Activated CD4-positive, alpha-beta memory T cell treated with anti-CD3 and anti-CD28 coated beads, Interleukin-2, amount 10 ng/mL, durations not matched to agents 7 days and 5 days (primary cell): ENCODE results near the gene DENND4C. TPM values are rescaled to one million over a fixed set of nuclear protein-coding genes. Genes with fewer than 3 reads are reported as not detected.
A peak's percentile ranks its signal among the peaks of the same experiment; 100 is the strongest.

Experiments used
- CTCF ChIA-PET: fragments of 350-600 bp; sonication (Branson Sonifier 250); formaldehyde crosslinking; loops from one replicate; lab custom pipeline; 2021; ENCODE audit warnings: antibody characterized with exemption, inconsistent platforms; lab: Charles Lee
- POLR2A ChIA-PET: fragments of 350-600 bp; sonication (Branson Sonifier 250); formaldehyde crosslinking; loops from one replicate; lab custom pipeline; 2021; ENCODE audit warnings: antibody characterized with exemption; lab: Charles Lee
- DNase-seq: peaks from one replicate; pipeline ENCODE4 v3.0.0-alpha.2; 2020
- H3K27ac Mint-ChIP-seq: one replicate; pipeline ENCODE4 v1.8.0; 2021; ENCODE audit warnings: mild to moderate bottlenecking, mixed read lengths
- H3K27me3 Mint-ChIP-seq: one replicate; pipeline ENCODE4 v1.8.0; 2021; ENCODE audit warnings: mixed read lengths
- H3K36me3 Mint-ChIP-seq: one replicate; pipeline ENCODE4 v1.8.0; 2021; ENCODE audit warnings: low read depth, mixed read lengths
- H3K4me1 Mint-ChIP-seq: one replicate; pipeline ENCODE4 v1.8.0; 2021; ENCODE audit warnings: mixed read lengths
- H3K4me3 Mint-ChIP-seq: one replicate; pipeline ENCODE4 v1.8.0; 2021; ENCODE audit warnings: mild to moderate bottlenecking, mixed read lengths
- H3K9me3 Mint-ChIP-seq: one replicate; pipeline ENCODE4 v1.8.0; 2021; ENCODE audit warnings: mixed read lengths
- total RNA-seq, 2 experiments: library from RNA; stranded (reverse); gene quantifications; one replicate each; pipeline ENCODE4 v1.2.3, GENCODE V29; 2021

Gene DENND4C
- total RNA-seq, 2 experiments from 2014 or later = 47.1 to 52.2 TPM

DNA sequence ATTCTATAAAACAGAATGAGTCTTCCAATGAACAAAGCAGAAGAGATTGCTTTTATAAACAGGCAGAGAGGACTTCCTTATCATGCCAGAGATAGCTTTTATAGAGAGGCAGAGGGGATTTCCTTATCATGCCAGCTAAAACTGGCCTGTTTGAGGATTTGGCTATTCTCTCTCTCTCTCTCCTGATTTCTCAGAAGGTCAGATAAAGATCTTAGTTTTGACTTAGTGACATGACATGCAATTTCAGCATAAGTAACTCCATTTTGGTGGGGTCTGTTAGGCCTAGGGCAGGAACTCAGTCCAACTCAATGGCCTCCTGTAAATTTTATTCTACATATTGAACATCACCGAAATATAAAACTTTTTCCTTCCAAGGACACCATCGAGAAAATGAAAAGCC lies 31.5 kb upstream of the DENND4C start:
- Mint-ChIP-seq H3K9me3 (no peaks in the 10 kb centered on the region), H3K27me3 (peaks cover under 1% of the 10 kb centered on the region), H3K36me3 (no peaks in the 10 kb centered on the region), H3K27ac (no peak overlapping the region), H3K4me1 (peaks cover 18% of the 10 kb centered on the region), H3K4me3 (no peak overlapping the region)
- CTCF ChIA-PET = no interaction called here
- no peak for DNase-seq
- POLR2A ChIA-PET = no interaction called here

DNA sequence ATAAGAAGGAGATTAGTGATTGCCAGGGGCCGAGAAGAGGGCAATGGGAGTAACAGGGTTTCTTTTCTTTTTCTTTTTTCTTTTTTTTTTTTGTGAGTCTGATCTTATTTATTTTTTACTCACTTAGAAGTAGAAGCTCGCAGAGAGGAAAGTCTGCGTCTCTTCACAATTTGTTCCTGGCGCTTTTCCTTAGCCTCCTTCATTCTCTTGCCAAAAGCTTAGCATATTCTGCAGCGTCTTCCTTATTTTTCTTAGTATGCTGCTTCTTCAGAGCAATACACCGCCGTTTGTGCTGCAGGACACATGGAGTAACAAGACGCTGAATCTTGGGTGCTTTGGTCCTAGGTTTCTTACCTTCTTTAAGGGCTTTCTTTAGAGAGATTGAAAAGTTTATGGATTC lies 30.3 kb upstream of the DENND4C start:
- ChIA-PET CTCF (no interaction called here), POLR2A (no interaction called here)
- H3K27ac Mint-ChIP-seq = no peak overlapping the region

DNA sequence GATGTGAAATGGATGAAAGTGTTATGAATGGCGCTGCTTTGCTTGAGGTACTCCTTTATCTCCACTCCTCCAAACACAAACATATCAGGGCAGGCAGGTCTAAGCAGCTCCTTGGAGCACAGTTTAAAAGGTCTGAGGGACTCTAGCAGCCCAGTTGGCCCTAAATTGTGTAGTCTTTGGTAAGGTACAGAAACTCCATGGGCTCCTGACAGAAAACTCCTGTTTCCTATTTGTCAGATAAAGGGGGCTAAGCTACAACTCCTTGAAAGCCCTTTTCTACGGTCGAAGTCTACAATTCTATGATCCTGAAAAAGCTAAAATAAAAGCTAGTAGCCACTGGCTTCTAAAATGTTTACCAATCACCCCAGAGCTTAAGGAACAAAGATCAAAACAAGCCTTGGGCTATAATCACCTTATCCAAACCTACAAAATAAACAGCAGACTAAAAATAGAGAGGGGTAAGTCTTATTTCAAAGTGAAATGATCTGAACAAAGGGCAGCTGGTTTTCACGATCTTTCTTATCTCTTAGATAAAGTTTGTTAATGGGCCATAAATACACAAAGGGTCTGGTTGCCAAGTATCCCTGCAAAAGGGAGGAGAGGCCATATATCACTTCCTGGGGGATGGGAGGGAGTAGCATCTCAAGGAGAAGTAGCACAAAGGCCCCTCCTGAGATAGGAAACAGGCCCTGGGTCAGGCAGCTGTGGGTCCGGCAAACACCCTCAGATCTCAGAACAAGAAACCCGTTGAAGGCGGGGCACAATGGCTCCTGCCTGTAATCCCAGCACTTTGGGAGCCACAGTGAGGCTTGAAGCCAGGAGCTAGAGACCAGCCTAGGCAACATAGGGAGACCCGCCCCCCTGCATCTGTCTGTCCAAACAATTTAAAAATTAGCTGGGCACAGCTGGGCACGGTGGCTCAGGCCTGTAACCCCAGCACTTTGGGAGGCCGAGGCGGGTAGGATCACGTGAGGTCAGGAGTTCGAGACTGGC lies 28.3 kb upstream of the DENND4C start:
- ChIA-PET CTCF (interaction anchor here (1.0 to 2.0 kb wide), 3 partner anchors 18 to 153 kb away, joined by 3 to 7 read pairs (median 4); partner anchors contain the start of gene RRAGA), POLR2A (interaction anchor here (1.2 kb wide), 1 partner anchor 18 kb away, joined by 6 read pairs; no protein-coding TSS in a partner anchor)
- no peak for DNase-seq
- Mint-ChIP-seq H3K36me3 (no peaks in the 10 kb centered on the region), H3K4me1 (peaks cover 12% of the 10 kb centered on the region), H3K27ac (no peak overlapping the region), H3K27me3 (no peaks in the 10 kb centered on the region), H3K9me3 (no peaks in the 10 kb centered on the region), H3K4me3 (no peak overlapping the region)

More for the DNA sequence above, 30.3 kb upstream of the DENND4C start:
- peaks cover 14% of the 10 kb centered on the region for H3K4me1 Mint-ChIP-seq
- no peak for DNase-seq
- no peaks in the 10 kb centered on the region for H3K36me3 Mint-ChIP-seq
- no peaks in the 10 kb centered on the region for H3K9me3 Mint-ChIP-seq
- no peaks in the 10 kb centered on the region for H3K27me3 Mint-ChIP-seq
- no peak overlapping the region for H3K4me3 Mint-ChIP-seq

DNA sequence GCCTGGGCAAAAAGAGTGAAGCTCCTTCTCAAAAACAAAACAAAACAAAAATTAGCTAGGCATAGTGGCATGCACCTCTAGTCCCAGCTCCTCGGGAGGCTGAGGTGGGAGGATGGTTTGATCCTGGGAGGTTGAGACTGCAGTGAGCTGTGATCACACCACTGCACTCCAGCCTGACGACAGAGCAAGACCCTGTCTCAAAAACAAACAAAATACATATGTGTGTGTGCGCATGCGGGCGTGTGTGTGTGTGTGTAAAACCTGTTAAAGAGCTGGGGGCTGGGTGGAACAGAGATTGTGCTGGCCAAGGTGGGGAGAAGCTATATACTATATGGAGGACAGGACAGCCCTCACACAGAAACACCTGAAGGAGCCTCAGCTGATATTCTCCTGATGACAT lies 27.4 kb upstream of the DENND4C start:
- no peak overlapping the region for H3K4me3 Mint-ChIP-seq
- H3K27me3 Mint-ChIP-seq = no peaks in the 10 kb centered on the region
- no peak overlapping the region for H3K27ac Mint-ChIP-seq
- ChIA-PET CTCF (interaction anchor here (2.0 kb wide), 1 partner anchor 30 kb away, joined by 7 read pairs; no protein-coding TSS in a partner anchor), POLR2A (no interaction called here)
- DNase-seq = no peak
- peaks cover 12% of the 10 kb centered on the region for H3K4me1 Mint-ChIP-seq
- no peaks in the 10 kb centered on the region for H3K36me3 Mint-ChIP-seq
- no peaks in the 10 kb centered on the region for H3K9me3 Mint-ChIP-seq

DNA sequence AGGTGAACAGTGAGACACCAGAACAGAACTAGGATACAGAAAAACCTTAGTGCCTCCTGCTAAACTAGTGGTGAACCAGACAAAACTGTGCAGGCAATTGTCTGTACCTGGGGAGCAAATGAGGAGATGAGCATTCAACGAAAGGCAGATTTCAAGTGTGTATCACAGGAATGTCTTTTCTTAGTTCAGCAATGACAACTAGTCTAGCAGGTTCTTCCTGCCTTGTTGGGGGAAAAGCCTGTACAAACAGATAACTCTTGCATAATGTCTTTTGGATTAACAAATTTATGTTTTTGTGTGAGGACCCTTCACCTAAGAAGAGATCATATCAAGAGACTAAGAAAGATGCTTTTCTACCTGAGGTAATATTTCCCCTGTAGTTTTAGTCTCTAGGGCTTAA lies 21.8 kb upstream of the DENND4C start:
- Mint-ChIP-seq H3K9me3 (no peaks in the 10 kb centered on the region), H3K4me3 (no peak overlapping the region), H3K4me1 (no peaks in the 10 kb centered on the region), H3K27me3 (peaks cover 8% of the 10 kb centered on the region), H3K27ac (no peak overlapping the region), H3K36me3 (no peaks in the 10 kb centered on the region)
- no peak for DNase-seq
- ChIA-PET CTCF (no interaction called here), POLR2A (interaction anchor here (0.9 kb wide), 1 partner anchor 171 kb away, joined by 3 read pairs; no protein-coding TSS in a partner anchor)

DNA sequence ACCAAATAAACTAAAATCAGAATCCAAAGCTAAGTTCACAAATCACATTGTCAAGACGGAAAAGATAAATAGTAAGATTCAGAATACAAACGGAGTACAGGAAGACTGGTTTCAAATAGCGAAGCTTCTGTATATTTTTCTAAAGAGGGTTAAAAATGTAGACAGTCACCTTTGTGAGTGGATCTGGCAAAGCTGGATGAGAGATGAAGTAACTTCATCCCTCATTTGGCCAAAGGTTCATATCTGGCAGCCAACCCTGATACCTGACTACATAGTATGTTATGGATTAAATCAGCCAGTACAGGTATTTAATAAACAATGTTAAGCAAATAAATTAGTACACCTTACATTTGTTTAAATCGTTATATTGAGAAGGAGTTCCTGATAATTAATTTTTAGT lies 21.3 kb upstream of the DENND4C start:
- POLR2A ChIA-PET = interaction anchor here (0.6 to 0.9 kb wide), 2 partner anchors 11 to 170 kb away, joined by 3 read pairs; no protein-coding TSS in a partner anchor
- Mint-ChIP-seq H3K4me1 (no peaks in the 10 kb centered on the region), H3K9me3 (no peaks in the 10 kb centered on the region), H3K27ac (no peak overlapping the region), H3K27me3 (peaks cover 8% of the 10 kb centered on the region), H3K36me3 (no peaks in the 10 kb centered on the region), H3K4me3 (no peak overlapping the region)
- CTCF ChIA-PET = no interaction called here
- no peak for DNase-seq

DNA sequence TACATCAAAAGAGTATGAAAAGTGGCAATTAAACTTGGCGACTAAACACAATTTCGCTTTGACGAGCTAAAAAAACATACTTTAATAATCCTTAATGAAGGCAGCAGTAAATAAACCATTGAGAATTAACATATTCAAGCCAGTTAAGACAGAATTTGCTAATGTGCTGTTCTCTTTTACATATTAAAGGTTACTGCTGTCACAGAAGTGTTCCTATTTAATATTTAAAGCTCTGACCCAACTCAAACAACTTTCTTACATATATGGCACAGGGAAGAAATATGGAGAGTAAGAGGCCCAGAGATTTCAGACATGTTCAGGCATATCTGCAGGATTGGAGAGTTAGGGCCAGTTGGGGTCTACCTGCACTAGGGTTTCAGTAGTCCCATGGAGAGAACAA lies 16.7 kb upstream of the DENND4C start:
- no peak for DNase-seq
- H3K9me3 Mint-ChIP-seq = no peaks in the 10 kb centered on the region
- POLR2A ChIA-PET = interaction anchor here (1.1 kb wide), 1 partner anchor 18 kb away, joined by 3 read pairs; no protein-coding TSS in a partner anchor
- H3K4me3 Mint-ChIP-seq = no peak overlapping the region
- peaks cover 8% of the 10 kb centered on the region for H3K27me3 Mint-ChIP-seq
- no peaks in the 10 kb centered on the region for H3K36me3 Mint-ChIP-seq
- CTCF ChIA-PET = interaction anchor here (1.1 kb wide), 1 partner anchor 31 kb away, joined by 3 read pairs; no protein-coding TSS in a partner anchor
- no peak overlapping the region for H3K27ac Mint-ChIP-seq
- H3K4me1 Mint-ChIP-seq = no peaks in the 10 kb centered on the region

DNA sequence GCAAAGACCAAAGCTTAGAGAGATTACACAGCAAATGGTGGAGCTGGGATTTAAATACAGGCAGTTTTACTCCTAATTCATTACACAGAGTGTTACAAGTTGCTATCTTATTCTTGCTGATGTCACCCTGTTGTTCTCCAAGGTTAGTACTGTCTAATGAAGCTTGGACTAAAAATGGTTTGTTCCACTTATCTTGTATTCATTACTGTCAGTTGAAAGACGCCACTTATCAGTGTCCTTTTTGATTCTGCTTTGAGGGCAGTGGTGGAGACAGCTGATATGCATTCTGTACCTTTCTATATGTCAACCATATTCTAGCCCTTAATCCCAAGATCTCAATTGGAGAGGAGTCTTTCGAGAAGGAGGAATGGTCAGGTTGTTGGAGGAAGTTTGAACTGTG lies 14.0 kb upstream of the DENND4C start:
- ChIA-PET POLR2A (no interaction called here), CTCF (no interaction called here)
- no peaks in the 10 kb centered on the region for H3K9me3 Mint-ChIP-seq
- no peaks in the 10 kb centered on the region for H3K36me3 Mint-ChIP-seq
- no peak overlapping the region for H3K27ac Mint-ChIP-seq
- no peak for DNase-seq
- H3K27me3 Mint-ChIP-seq = peaks cover 2% of the 10 kb centered on the region
- no peaks in the 10 kb centered on the region for H3K4me1 Mint-ChIP-seq
- no peak overlapping the region for H3K4me3 Mint-ChIP-seq

DNA sequence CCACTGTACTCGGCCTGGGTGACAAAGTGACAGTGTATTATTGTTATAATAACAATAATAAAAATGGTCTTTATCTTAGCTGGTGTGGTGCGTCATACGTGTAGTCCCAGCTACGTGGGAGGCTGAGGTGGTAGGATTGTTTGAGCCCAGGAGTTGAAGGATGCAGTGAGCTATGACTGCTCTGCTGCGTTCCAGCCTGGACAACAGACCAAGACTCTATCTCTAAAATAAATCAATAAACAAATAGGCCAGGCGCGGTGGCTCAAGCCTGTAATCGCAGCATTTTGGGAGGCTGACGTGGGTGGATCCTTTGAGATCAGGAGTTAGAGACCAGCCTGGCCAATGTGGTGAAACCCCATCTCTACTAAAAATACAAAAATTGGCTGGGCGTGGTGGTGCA lies 9.2 kb upstream of the DENND4C start:
- ChIA-PET CTCF (no interaction called here), POLR2A (interaction anchor here (0.6 to 1.9 kb wide), 3 partner anchors 9 to 39 kb away, joined by 3 to 5 read pairs (median 4); partner anchors contain the start of gene DENND4C)
- Mint-ChIP-seq H3K27me3 (peaks cover 2% of the 10 kb centered on the region), H3K4me3 (no peak overlapping the region), H3K9me3 (no peaks in the 10 kb centered on the region), H3K27ac (no peak overlapping the region), H3K4me1 (no peaks in the 10 kb centered on the region), H3K36me3 (no peaks in the 10 kb centered on the region)
- no peak for DNase-seq

DNA sequence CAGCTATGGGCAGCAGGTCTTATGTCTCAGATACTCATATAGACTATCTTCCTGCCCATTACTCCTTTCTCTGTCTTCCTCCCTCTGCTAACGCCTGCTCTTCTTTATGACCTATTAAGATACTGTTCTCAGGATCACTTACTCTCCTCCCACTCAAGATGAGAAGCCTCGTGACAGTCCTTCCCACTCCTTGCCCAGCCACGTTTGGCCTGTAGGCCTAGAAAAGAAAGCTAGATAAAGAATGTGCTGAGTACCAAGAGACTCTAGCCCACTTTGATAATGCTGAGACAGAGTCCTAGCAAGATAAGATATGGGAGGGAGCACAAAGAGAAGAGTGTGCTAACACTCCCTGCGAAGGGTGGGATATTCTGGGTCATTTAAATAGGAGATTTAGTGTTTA lies 6.8 kb upstream of the DENND4C start:
- Mint-ChIP-seq H3K36me3 (no peaks in the 10 kb centered on the region), H3K4me1 (no peaks in the 10 kb centered on the region), H3K4me3 (no peak overlapping the region), H3K27ac (no peak overlapping the region), H3K9me3 (no peaks in the 10 kb centered on the region), H3K27me3 (no peaks in the 10 kb centered on the region)
- ChIA-PET POLR2A (no interaction called here), CTCF (interaction anchor here (0.6 kb wide), 1 partner anchor 36 kb away, joined by 6 read pairs; no protein-coding TSS in a partner anchor)
- no peak for DNase-seq

DNA sequence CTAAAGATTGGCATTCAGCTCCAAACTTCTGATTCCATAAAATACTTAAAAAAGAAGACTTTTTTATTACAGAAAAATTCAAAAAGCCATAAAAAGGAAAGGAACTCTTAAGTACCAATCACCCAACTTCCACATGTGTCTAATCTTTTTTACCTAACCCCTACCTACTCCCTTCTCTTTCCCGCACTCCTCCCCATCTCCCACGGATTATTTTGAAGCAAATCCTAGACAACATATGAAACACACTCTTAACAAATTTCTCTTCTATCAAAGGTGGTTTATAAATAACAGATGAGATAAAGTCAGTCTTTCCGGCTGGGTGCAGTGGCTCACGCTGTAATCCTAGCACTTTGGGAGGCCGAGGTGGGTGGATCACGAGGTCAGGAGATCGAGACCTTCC lies 5.9 kb upstream of the DENND4C start:
- Mint-ChIP-seq H3K9me3 (no peaks in the 10 kb centered on the region), H3K4me1 (peaks cover 1% of the 10 kb centered on the region), H3K4me3 (no peak overlapping the region), H3K27me3 (no peaks in the 10 kb centered on the region), H3K27ac (no peak overlapping the region), H3K36me3 (no peaks in the 10 kb centered on the region)
- CTCF ChIA-PET = no interaction called here
- no peak for DNase-seq
- POLR2A ChIA-PET = no interaction called here

DNA sequence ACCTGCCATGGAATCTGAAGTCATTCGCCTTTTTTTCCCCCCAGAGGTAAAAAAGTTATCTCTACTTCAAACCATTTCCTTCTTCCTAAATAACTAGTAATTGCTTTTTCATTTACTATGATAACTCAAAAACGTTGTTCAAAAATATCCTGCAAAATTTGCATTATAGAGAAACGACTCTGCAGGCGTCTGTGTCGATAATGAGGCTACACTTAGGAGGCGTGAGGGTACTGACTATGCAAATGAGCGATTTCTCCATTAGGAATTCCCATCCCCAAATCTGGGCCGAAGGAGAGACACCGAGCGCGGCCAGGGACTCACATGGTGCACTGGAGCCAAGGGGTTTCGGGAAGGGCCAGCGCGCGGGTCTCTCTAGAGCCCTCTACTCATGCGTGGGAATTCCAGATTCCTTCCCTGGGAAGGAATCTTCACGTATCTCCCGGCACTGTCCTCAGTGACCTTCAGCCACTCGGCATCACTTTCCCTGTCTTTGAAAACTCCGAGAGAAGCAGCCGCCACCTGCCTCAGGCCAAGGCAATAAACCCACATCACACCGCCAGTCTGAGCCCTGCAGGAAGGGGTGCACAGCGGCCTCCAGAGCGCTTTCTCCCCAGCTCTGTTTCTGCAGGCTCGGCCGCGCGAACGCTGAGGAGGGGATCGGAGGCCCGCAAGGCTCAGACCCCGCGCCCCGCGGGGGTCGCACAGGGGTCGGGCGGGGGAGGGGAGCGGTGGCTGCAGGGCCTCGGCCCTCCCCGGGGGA lies 718 bp upstream of the DENND4C start:
- Mint-ChIP-seq H3K27ac (peak overlapping the region; percentile 50), H3K9me3 (no peaks in the 10 kb centered on the region)
- POLR2A ChIA-PET = interaction anchor here (0.9 to 5.0 kb wide), 16 partner anchors 8 to 181 kb away, joined by 3 to 72 read pairs (median 5); partner anchors contain the start of genes RPS6 and RRAGA

More for the DNA sequence above, 718 bp upstream of the DENND4C start:
- CTCF ChIA-PET = interaction anchor here (0.7 to 1.6 kb wide), 6 partner anchors 46 to 235 kb away, joined by 3 to 8 read pairs (median 4); partner anchors contain the start of gene RRAGA
- Mint-ChIP-seq H3K4me1 (peaks cover 14% of the 10 kb centered on the region), H3K36me3 (no peaks in the 10 kb centered on the region), H3K4me3 (peak overlapping the region; percentile 75), H3K27me3 (no peaks in the 10 kb centered on the region)
- DNase-seq = no peak
